ENCODE data around the gene SORCS3.

DNA sequence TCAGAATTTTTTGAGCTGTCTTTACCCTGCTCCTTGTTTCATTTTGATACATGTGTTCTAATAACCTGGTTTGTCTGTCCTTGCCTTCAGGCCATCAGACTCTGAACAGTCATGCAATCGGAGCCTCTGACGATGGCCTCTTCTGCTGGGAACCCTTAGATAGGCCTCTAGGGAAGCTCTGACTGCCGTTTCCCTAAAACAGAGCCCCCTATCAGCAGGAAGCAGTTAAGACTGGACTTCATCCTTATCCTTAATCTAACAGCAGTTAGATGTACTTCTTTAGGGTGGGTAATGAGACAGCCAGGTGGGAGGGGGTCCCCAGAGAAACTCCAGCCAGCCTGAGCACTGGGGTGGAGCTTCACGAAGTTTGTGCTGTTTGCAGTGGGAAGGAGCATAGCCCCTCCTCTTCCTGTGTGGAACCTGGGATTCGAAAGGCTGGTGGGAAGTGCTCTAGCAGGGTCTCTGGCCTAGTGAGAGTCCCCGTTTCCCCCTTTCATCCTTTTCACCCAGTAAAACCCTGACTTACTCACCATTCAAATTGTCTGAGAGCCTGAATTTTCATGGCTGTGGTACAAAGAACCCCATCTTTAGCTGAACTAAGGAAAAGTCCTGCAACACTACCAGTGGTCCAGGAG, 28.4 kb upstream of the SORCS3 start:
- TF ChIP-seq HCFC1 (IDR thresholded peaks at IDR 0.05; ENCODE audit: low read depth, low read length) (no peak), ZNF660 (CRISPR knock-in tag; IDR thresholded peaks at IDR 0.05; ENCODE audit: borderline replicate concordance, low read depth) (no peak), ZNF674 (CRISPR knock-in tag; IDR thresholded peaks at IDR 0.05; ENCODE audit: low read depth) (no peak), KDM1A (CRISPR knock-in tag; IDR thresholded peaks at IDR 0.05) (no peak), ESRRA (CRISPR knock-in tag; IDR thresholded peaks at IDR 0.05; ENCODE audit: low read depth) (no peak), ARNTL (CRISPR knock-in tag; IDR thresholded peaks at IDR 0.05) (no peak), FOXM1 (CRISPR knock-in tag; IDR thresholded peaks at IDR 0.05) (no peak), ZC3H4 (CRISPR knock-in tag; IDR thresholded peaks at IDR 0.05; ENCODE audit: borderline replicate concordance) (no peak), ARNT (IDR thresholded peaks at IDR 0.05) (no peak), TARDBP (CRISPR knock-in tag; IDR thresholded peaks at IDR 0.05) (no peak)
- TF ChIP-seq, protein P1, sequence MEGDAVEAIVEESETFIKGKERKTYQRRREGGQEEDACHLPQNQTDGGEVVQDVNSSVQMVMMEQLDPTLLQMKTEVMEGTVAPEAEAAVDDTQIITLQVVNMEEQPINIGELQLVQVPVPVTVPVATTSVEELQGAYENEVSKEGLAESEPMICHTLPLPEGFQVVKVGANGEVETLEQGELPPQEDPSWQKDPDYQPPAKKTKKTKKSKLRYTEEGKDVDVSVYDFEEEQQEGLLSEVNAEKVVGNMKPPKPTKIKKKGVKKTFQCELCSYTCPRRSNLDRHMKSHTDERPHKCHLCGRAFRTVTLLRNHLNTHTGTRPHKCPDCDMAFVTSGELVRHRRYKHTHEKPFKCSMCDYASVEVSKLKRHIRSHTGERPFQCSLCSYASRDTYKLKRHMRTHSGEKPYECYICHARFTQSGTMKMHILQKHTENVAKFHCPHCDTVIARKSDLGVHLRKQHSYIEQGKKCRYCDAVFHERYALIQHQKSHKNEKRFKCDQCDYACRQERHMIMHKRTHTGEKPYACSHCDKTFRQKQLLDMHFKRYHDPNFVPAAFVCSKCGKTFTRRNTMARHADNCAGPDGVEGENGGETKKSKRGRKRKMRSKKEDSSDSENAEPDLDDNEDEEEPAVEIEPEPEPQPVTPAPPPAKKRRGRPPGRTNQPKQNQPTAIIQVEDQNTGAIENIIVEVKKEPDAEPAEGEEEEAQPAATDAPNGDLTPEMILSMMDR (CRISPR knock-in tag; IDR thresholded peaks at IDR 0.05), result no peak

Data from HepG2 (cell line).